Amygdala (tissue), 56 donors: ENCODE data around the gene CENPP.
A peak's percentile ranks its signal among the peaks of the same experiment; 100 is the strongest.

Experiments
- DNase-seq, 56 donors: peaks; one replicate each; lab custom pipeline; 2025; lab: John Stamatoyannopoulos, UW

Gene CENPP

GRCh38 chr9:92627651-92628050, 301.9 kb downstream of the CENPP start:
- DNase-seq = no peak

DNA sequence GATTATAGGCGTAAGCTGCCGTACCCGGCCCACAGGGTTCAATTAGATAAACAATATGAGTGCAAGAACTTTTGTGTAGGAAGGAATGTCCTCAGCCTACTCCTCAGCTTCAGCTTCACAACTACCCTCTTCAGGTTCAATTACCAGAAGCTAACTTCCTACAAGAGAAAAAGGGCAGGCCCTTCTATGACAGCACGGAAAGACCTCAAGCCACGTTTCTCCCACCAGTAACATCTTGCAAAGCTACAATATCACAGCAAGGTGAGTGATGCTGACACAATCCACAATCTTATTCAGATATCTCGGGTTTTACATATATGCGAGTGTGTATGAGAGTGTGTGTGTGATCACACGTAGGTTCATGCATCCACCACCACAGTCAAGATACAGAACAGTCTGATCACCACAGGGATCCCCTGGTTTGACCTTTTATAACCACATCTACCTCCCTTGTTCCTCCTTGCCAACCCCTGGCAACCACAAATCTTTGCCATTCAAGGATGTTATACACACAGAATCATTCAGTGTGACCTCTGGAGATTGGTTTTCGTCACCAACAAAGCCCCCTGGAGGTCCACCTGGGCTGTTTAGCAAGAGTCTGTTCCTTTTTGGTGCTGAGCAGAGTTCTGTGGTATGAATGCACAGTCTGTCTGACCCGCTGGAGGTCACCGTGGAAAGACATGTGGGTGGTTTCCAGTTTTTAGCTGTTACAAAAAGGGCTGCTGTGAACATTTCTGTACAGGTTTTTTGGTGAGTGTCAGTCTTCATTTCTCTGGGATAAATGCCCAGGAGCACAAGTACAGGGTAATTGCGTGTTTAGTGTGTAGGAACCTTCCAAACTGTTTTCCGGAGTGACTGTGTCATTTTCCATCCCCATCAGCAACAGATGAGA, 305.9 kb downstream of the CENPP start:
- DNase-seq = no peak

DNA sequence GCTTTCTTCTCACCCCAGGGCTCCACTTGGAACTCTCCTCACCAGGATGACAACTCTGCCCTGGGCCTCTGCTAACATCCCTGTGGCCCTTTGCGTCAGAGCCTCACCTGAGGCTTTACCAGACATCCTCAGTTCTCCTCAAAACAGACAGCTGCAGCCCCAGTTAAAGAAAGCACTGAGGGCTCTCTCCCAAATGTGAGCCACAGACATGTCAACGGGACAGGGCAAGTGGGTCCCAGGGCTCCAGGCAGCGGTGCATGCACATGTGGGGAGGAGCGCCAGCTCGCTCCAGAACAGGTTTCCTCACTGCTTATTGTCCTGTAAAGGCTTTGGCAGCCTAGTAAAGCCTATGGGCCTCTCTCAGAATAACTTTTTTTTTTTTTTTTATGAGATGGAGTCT, 306.9 kb downstream of the CENPP start:
- no peak for DNase-seq

DNA sequence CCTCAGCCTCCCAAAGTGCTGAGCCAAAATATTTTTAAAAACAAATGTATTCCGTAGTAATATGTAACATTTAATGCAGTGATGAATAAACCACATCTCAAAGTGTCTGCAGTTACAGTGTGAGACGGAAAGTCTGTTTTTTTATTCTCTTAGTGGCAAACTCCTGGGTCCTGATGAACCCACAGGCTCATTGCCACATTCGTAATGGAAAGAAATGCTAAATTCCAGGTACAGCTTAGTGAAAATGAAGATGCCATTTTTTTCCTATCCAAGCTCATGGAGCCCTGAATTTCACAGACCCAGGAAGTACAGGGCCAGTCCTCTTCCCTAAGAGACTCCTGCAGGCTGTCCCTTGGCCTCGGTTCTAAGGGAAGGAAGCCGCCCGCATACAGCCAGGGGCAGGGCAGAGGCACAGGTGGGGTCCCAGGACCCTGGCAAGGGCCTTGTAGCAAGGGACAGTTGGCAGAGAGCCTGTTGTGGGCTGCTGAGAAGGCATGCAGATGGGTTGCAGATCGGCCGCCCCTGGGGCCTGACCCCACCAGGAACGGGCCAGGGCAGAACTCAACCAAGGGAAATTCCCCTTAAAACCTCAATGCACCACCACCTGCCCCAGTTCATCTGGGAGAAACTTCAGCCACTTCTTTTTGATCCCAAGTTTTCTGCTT, 308.0 kb downstream of the CENPP start:
- DNase-seq = no peak

DNA sequence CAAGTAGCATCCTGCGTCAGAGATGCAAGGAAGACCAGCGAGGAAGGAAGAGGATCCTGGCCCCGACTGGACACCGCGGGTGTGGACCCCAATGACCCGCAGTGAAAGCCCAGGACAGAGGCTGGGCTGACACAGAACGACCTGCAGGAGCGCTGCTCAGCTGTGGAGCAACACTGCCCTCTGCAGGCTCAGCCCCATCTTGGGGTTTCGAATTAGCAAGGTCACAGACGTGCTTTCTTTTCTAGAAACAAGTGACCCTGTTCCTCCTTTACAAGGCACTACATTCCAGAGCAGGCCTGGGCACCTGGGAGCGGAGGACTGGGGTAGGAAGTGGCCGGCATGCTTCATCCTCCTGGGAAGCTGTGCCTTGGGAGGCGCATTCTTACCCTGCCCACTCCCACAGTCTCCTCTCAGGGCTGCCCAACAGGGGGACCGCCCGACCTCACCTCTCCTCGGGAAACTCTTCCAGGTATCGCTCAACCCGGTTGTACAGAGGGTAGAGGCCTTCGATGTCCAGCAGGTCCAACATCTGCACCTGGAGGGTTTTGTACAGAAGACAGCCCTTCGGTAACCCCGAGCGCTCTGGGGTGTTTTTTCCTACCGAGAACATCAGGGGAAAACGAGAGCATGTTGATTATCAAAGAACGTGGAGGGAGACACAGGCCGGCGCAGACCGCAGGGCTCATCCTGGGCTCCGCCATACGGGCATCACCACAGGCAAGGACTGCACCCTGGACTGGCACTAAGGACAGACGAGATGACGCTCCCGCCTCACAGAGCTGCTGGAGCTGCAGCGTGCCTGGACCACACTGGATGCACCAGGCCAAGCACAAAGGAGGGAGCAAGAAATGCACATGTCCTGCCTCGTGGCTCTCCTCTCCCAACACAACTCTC, 309.2 kb downstream of the CENPP start:
- DNase-seq = peak in 40 of 56 donors; percentile 6 to 76 (median 42)

- no peak for DNase-seq
These were observed 310.0 kb downstream of the CENPP start for GRCh38 chr9:92635760-92636159.

- DNase-seq = no peak
These were observed 310.9 kb downstream of the CENPP start for GRCh38 chr9:92636627-92637026.

GRCh38 chr9:92637326-92637725, 311.6 kb downstream of the CENPP start:
- DNase-seq = no peak

- no peak for DNase-seq
These were observed 312.3 kb downstream of the CENPP start for GRCh38 chr9:92637886-92638620.

- DNase-seq = no peak
These were observed 312.9 kb downstream of the CENPP start for GRCh38 chr9:92638621-92639101.

- DNase-seq = no peak
These were observed 313.4 kb downstream of the CENPP start for GRCh38 chr9:92639124-92639523.

DNA sequence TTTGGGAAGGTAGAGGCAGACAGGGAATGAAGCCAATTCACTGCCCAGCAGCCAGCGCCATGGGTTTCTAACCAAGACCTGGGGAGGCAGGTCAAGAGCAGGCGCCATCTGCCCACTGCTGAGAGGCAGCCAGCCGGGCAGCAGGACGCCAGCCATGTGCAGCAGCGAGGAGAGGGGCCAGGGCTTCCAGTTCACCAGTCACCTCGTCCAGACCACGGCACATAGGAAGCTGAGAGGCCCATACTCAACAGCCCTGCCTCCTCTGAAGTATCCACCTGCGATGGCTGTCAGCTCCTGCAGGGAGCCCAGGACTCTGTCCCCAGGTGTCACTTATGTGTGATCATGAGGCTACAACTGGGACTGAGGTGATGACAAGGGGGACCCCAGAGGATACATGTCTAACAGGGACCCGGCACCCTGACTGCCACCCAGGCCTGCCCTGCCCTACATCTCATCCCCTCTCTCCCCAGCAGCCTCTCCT, 314.1 kb downstream of the CENPP start:
- DNase-seq = no peak

GRCh38 chr9:92640398-92641091, 314.8 kb downstream of the CENPP start:
- no peak for DNase-seq

- no peak for DNase-seq
These were observed 315.5 kb downstream of the CENPP start for GRCh38 chr9:92641092-92641809.

GRCh38 chr9:92642041-92642451, 316.3 kb downstream of the CENPP start:
- DNase-seq = no peak

GRCh38 chr9:92642564-92642963, 316.8 kb downstream of the CENPP start:
- no peak for DNase-seq

- no peak for DNase-seq
These were observed 318.5 kb downstream of the CENPP start for GRCh38 chr9:92644278-92644677.

DNA sequence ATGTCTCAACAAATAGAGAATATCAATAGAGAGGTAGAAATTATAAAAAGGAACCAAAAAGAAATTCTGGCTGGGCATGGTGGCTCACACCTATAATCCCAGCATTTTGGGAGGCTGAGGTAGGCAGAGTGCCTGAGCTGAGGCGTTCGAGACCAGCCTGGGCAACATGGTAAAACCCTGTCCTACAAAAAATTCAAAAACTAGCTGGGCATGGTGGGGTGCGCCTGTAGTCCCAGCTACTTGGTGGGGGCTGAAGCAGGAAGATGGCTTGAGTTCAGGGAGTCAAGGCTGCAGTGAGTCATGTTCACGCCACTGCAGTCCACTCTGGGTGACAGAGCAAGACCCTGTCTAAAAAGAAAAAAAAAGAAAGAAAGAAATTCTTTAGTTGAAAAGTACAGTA, 319.3 kb downstream of the CENPP start:
- no peak for DNase-seq
